Right atrium auricular region (tissue), 2 donors: ENCODE measurements around the gene SNX20. TPM values are rescaled to one million over a fixed set of nuclear protein-coding genes. Genes with fewer than 3 reads are reported as not detected.

ENCODE experiments used
- DNase-seq: peaks from one replicate; pipeline ENCODE4 v3.0.0-alpha.2; 2019; ENCODE audit warnings: low spot score
- H3K27ac ChIP-seq, 2 donors: fragments of 200-600 bp; sonication (generic); 1 replicate in 1 of 2; 2 replicates in 1 of 2; pipeline ENCODE4 v1.5.1; 2016 to 2019
- H3K27me3 ChIP-seq, 2 donors: fragments of 200-600 bp; sonication (generic); one replicate each; pipeline versions ENCODE4 v1.5.1 to v1.6.0; 2017 to 2019
- H3K36me3 ChIP-seq: fragments of 200-600 bp; sonication (generic); one replicate; pipeline ENCODE4 v1.5.1; 2016
- H3K4me1 ChIP-seq, 2 donors: fragments of 200-600 bp; sonication (generic); one replicate each; pipeline versions ENCODE4 v1.5.1 to v1.6.0; 2017 to 2019
- H3K4me3 ChIP-seq, 2 donors: fragments of 200-600 bp; sonication (generic); 1 replicate in 1 of 2; 2 replicates in 1 of 2; pipeline ENCODE4 v1.5.1; 2017 to 2019; ENCODE audit warnings: mild to moderate bottlenecking in 1 of 2, moderate library complexity in 1 of 2
- H3K9me3 ChIP-seq, 2 donors: fragments of 200-600 bp; sonication (generic); one replicate each; pipeline ENCODE4 v1.5.1; 2019
- total RNA-seq, 2 donors: library from RNA; depleted of rRNA; stranded (reverse); fragments of >200 nt; gene quantifications; one replicate each; pipeline ENCODE4 v1.1.0, GENCODE V29; 2016
- TF ChIP-seq, protein P1 (sequence below), 2 donors: fragments of 200-600 bp; sonication (generic); IDR thresholded peaks; one replicate each; pipeline ENCODE4 v1.5.1; 2019; ENCODE audit warnings: antibody characterized with exemption in 2 of 2

Gene SNX20
- total RNA-seq, 2 donors from 2014 or later: 0.89 to 1.9 TPM

DNA sequence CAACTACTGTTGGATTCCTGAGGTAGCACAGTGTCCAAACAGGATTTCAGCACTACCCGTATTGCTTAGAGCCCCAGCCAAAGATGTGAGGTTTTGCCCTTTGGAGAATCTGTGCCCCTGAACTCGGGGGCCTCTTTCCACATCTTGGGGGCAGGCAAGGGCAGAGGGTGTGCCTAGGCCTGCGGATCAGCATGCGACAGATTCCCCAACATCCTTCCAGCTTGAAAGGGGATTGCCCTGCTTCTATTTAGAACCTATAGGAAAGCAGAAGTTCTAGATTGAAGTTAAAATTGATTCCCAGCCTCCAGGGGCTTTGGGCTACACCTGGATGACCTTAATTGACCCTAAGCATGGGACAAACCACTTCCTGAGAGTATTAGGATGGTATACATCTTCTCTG is 31.8 kb upstream of the SNX20 start:
- no peak for DNase-seq
- Histone ChIP-seq H3K4me1 (no peaks in the 10 kb centered on the region), H3K27ac (no peak overlapping the region), H3K27me3 (no peaks in the 10 kb centered on the region), H3K36me3 (no peaks in the 10 kb centered on the region), H3K4me3 (no peak overlapping the region), H3K9me3 (no peaks in the 10 kb centered on the region)
- TF ChIP-seq, protein P1, sequence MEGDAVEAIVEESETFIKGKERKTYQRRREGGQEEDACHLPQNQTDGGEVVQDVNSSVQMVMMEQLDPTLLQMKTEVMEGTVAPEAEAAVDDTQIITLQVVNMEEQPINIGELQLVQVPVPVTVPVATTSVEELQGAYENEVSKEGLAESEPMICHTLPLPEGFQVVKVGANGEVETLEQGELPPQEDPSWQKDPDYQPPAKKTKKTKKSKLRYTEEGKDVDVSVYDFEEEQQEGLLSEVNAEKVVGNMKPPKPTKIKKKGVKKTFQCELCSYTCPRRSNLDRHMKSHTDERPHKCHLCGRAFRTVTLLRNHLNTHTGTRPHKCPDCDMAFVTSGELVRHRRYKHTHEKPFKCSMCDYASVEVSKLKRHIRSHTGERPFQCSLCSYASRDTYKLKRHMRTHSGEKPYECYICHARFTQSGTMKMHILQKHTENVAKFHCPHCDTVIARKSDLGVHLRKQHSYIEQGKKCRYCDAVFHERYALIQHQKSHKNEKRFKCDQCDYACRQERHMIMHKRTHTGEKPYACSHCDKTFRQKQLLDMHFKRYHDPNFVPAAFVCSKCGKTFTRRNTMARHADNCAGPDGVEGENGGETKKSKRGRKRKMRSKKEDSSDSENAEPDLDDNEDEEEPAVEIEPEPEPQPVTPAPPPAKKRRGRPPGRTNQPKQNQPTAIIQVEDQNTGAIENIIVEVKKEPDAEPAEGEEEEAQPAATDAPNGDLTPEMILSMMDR (IDR thresholded peaks at IDR 0.05): no peak

DNA sequence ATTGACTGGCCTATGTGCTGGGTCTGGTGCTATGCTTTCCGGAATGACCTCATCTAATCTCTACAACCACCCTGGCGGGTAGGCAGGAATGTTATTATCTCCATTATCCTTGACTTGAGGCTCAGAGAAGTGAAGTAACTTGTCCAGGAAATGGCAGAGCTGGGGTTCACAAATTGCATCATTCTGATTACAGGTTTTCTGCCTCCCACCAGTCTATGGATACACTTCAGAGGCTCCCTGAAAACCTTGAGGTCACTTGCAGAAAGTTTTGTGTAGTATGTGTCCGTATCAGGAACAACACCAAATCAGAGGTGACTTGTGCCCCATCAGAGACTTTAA is 31.4 kb upstream of the SNX20 start:
- H3K9me3 ChIP-seq: no peaks in the 10 kb centered on the region
- no peak for DNase-seq
- no peak overlapping the region for H3K27ac ChIP-seq
- H3K27me3 ChIP-seq: no peaks in the 10 kb centered on the region
- H3K36me3 ChIP-seq: no peaks in the 10 kb centered on the region
- no peak overlapping the region for H3K4me3 ChIP-seq
- TF ChIP-seq, protein P1 (IDR thresholded peaks at IDR 0.05): no peak
- no peaks in the 10 kb centered on the region for H3K4me1 ChIP-seq

DNA sequence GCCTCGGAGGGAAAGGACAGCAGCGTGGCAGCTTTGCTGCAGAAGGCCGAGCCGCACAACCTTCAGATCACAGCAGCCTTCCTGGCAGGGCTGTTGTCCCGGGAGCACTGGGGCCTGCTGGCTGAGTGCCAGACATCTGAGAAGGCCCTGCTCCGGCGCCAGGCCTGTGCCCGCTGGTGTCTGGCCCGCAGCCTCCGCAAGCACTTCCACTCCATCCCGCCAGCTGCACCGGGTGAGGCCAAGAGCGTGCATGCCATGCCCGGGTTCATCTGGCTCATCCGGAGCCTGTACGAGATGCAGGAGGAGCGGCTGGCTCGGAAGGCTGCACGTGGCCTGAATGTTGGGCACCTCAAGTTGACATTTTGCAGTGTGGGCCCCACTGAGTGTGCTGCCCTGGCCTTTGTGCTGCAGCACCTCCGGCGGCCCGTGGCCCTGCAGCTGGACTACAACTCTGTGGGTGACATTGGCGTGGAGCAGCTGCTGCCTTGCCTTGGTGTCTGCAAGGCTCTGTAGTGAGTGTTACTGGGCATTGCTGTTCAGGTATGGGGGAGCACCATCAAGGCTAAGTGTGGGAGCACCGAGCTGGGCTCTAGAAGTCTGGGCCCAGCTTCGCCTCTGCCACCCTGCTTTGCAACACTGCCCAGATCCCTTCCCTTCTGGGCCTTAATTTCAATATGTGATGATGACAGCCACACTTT is 30.9 kb upstream of the SNX20 start:
- Histone ChIP-seq H3K9me3 (no peaks in the 10 kb centered on the region), H3K4me3 (no peak overlapping the region), H3K27me3 (no peaks in the 10 kb centered on the region), H3K27ac (no peak overlapping the region), H3K4me1 (no peaks in the 10 kb centered on the region), H3K36me3 (no peaks in the 10 kb centered on the region)
- TF ChIP-seq, protein P1 (IDR thresholded peaks at IDR 0.05): no peak
- DNase-seq: no peak

DNA sequence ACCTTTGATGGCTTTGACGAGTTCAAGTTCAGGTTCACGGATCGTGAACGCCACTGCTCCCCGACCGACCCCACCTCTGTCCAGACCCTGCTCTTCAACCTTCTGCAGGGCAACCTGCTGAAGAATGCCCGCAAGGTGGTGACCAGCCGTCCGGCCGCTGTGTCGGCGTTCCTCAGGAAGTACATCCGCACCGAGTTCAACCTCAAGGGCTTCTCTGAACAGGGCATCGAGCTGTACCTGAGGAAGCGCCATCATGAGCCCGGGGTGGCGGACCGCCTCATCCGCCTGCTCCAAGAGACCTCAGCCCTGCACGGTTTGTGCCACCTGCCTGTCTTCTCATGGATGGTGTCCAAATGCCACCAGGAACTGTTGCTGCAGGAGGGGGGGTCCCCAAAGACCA is 29.9 kb upstream of the SNX20 start:
- Histone ChIP-seq H3K4me3 (no peak overlapping the region), H3K36me3 (no peaks in the 10 kb centered on the region), H3K4me1 (no peaks in the 10 kb centered on the region), H3K27ac (no peak overlapping the region), H3K27me3 (no peaks in the 10 kb centered on the region), H3K9me3 (no peaks in the 10 kb centered on the region)
- DNase-seq: no peak
- TF ChIP-seq, protein P1 (IDR thresholded peaks at IDR 0.05): no peak

DNA sequence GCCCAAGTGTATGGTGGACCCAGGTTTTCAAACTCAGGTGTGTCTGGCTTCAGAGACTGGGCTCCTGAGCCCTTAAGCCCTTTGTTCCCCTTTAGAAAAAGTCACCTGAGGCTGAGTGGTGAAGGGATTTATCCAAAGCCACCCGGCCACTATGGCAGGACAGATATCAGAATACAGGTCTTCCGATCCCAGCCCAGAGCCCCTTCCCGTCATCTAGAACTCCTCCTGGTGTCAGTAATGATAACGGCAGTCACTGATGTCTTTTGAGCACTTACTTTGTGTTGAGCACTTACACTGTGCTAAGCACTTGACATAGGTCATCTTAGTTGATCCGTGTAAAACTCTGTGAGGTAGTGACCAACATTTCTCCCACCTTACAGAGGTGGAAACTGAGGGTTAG is 28.9 kb upstream of the SNX20 start:
- no peaks in the 10 kb centered on the region for H3K4me1 ChIP-seq
- TF ChIP-seq, protein P1 (IDR thresholded peaks at IDR 0.05): no peak
- no peak overlapping the region for H3K27ac ChIP-seq
- no peaks in the 10 kb centered on the region for H3K27me3 ChIP-seq
- peaks cover 0 to 3% of the 10 kb centered on the region in 2 donors for H3K9me3 ChIP-seq
- no peaks in the 10 kb centered on the region for H3K36me3 ChIP-seq
- no peak overlapping the region for H3K4me3 ChIP-seq
- no peak for DNase-seq
